ENCODE data around the gene ADGRD2. TPM values are rescaled to one million over a fixed set of nuclear protein-coding genes. Genes with fewer than 3 reads are reported as not detected.

Gene ADGRD2
- total and polyA plus RNA-seq, 2 of the 13 experiments (the other 11 are each of a cell fraction or from before 2014, with no cell fraction given), result not detected

GRCh38 chr9:124510650-124511425, 60.6 kb downstream of the ADGRD2 start (continued):
- TF ChIP-seq ZNF451 (CRISPR knock-in tag; IDR thresholded peaks at IDR 0.05) (no peak), ZNF432 (CRISPR knock-in tag; IDR thresholded peaks at IDR 0.05; ENCODE audit: borderline replicate concordance) (no peak), ZNF768 (CRISPR knock-in tag; IDR thresholded peaks at IDR 0.05) (peak; percentile 94; the same call in 1 of the 2 replicates), ZNF335 (CRISPR knock-in tag; IDR thresholded peaks at IDR 0.05) (no peak), ZNF891 (CRISPR knock-in tag; IDR thresholded peaks at IDR 0.05) (no peak), ZNF256 (CRISPR knock-in tag; conservative IDR thresholded peaks at IDR 0.05) (no peak), NFKBIZ (CRISPR knock-in tag; IDR thresholded peaks at IDR 0.05) (0 out of 2 replicates have a peak, but pooled peaks have one; percentile 48), NR2F1 (CRISPR knock-in tag; IDR thresholded peaks at IDR 0.05) (0 out of 4 replicates have a peak, but pooled peaks of 1 of the 2 experiments have one; percentile 23), PLRG1 (conservative IDR thresholded peaks at IDR 0.05) (no peak), MTA1 (CRISPR knock-in tag; IDR thresholded peaks at IDR 0.05; ENCODE audit: borderline replicate concordance) (no peak), ZNF572 (CRISPR knock-in tag; IDR thresholded peaks at IDR 0.05) (no peak), TAF1 (CRISPR knock-in tag; IDR thresholded peaks at IDR 0.05) (0 out of 2 replicates have a peak, but pooled peaks have one; percentile 2), ZNF441 (CRISPR knock-in tag; IDR thresholded peaks at IDR 0.05; ENCODE audit: borderline replicate concordance) (no peak), KAT7 (CRISPR knock-in tag; IDR thresholded peaks at IDR 0.05; ENCODE audit: borderline replicate concordance) (no peak), NCOA5 (CRISPR knock-in tag; IDR thresholded peaks at IDR 0.05) (no peak), ZFP1 (CRISPR knock-in tag; IDR thresholded peaks at IDR 0.05) (no peak), ZNF234 (CRISPR knock-in tag; conservative IDR thresholded peaks at IDR 0.05) (no peak), RERE (CRISPR knock-in tag; IDR thresholded peaks at IDR 0.05; ENCODE audit: low read depth) (0 out of 2 replicates have a peak, but pooled peaks have one; percentile 26), HNRNPH1 (optimal IDR thresholded peaks at IDR 0.05; ENCODE audit: low read depth, low read length) (no peak), ZNF235 (CRISPR knock-in tag; IDR thresholded peaks at IDR 0.05; ENCODE audit: borderline replicate concordance) (no peak), RXRB (CRISPR knock-in tag; IDR thresholded peaks at IDR 0.05; ENCODE audit: borderline replicate concordance) (peak; percentile 97), THYN1 (CRISPR knock-in tag; IDR thresholded peaks at IDR 0.05; ENCODE audit: borderline replicate concordance, low read depth) (no peak), IRF9 (CRISPR knock-in tag; IDR thresholded peaks at IDR 0.05; ENCODE audit: borderline replicate concordance) (no peak), ZBTB7A (CRISPR knock-in tag; IDR thresholded peaks at IDR 0.05) (no peak), CEBPG (CRISPR knock-in tag; IDR thresholded peaks at IDR 0.05) (peak; percentile 96), SETDB1 (CRISPR knock-in tag; IDR thresholded peaks at IDR 0.05; ENCODE audit: borderline replicate concordance) (no peak), ZNF121 (CRISPR knock-in tag; IDR thresholded peaks at IDR 0.05) (no peak)

Data from HepG2 (cell line).